CD1c-positive myeloid dendritic cell (primary cell): ENCODE measurements around the gene ACTN4.

Experiments used
- DNase-seq: peaks from one replicate; pipeline ENCODE4 v3.0.0-alpha.2; 2016; ENCODE audit errors: extremely low spot score

ACTN4 gene

GRCh38 chr19:38723606-38723965, 76.1 kb downstream of the ACTN4 start:
- DNase-seq: no peak

DNA sequence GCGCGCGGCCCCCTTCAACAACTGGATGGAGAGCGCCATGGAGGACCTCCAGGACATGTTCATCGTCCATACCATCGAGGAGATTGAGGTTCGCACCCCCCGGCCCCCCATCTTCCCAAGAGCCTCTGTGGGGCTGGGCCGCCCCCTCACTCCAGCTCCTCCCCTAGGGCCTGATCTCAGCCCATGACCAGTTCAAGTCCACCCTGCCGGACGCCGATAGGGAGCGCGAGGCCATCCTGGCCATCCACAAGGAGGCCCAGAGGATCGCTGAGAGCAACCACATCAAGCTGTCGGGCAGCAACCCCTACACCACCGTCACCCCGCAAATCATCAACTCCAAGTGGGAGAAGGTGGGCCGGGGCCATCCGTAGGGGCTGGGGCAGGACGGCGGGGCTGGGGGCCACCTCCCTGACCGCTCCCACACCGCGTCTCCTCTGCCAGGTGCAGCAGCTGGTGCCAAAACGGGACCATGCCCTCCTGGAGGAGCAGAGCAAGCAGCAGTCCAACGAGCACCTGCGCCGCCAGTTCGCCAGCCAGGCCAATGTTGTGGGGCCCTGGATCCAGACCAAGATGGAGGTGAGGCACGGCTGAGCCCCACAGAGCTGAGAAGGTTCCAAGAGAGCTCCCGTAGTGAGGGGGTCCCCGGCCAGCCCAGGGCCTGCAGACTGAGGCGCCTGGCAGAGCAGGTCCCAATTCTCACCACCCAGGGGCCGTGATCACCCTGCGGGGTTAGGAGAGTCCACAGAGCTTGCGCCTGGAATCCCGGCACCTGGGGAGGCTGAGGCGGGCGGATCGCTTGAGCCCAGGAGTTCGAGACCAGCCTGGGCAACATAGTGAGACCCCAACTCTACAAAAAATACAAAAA, 76.8 kb downstream of the ACTN4 start:
- no peak for DNase-seq

DNA sequence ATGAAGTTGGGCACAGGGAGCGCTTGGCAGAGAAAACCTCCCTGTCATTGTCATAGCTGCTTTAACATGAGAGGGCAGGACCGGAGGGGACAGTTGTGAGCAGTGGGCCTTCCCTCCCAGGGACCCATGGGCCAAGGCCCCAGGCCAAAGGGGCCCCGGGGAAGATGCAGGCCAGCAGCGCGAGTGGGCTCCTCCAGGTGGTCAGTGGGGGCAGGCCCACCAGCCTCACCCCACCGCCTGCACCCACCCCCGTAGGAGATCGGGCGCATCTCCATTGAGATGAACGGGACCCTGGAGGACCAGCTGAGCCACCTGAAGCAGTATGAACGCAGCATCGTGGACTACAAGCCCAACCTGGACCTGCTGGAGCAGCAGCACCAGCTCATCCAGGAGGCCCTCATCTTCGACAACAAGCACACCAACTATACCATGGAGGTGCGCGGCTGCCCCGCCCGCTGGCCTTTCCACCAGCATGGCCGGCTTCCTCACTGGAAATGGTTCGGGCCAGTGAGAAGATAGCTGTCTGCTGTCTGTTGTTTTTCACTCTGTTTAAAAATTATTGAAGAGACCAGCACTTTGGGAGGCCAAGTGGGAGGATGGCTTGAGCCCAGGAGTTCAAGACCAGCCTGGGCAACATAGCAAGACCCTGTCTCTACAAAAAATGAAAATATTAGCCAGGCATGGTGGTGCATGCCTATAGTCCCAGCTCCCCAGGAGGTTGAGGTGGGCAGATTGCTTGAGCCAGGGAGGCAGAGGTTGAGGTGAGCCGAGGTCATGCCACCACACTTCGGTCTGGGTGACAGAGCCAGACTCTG, 78.2 kb downstream of the ACTN4 start:
- DNase-seq: no peak

DNA sequence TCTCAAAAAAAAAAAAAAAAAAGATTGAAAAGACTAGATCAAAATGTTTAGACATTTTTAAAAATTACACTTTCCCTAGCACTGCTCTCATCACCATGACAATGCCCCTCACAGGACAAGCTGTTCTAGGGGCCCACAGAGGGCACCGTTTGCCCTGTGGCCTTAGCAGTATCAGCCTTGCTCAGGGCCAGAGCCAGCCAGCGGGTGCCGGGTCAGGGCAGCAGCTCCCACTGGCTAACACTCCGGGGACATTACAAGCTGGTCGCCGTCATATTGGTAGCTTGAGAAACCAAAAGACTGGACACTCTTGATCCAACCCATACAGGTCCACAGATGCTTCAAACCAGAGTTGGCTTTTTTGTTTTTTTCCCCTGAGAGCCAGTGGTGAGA, 78.8 kb downstream of the ACTN4 start:
- DNase-seq: no peak

GRCh38 chr19:38726761-38727301, 79.4 kb downstream of the ACTN4 start:
- DNase-seq: no peak

DNA sequence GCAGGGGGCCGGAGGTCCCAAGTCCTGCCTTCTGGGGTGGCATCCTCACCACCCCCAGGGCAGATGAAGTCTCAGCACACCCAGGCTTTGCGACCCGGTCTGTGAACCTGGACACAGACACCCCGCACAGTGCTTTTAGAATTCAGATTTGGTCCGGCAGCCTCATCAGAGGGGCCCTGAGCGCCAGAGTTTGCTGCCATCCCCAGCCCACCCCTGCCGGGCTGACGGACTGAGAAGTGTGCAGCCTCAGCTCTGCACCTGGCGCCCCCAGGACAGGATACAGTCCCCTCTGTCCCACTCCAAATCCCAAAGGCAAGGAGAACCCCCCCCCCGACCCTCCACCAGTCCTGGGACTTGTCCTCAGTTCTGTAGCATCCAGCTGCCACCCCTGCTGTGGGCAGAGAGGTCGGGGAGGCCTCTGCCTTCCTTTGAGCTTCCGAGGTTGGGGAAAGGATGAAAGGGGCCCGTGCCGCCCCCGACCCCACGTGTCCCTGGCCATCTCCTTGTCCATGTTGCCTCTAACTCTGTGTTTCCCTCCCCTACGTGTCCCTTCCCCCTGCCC, 79.9 kb downstream of the ACTN4 start:
- no peak for DNase-seq

DNA sequence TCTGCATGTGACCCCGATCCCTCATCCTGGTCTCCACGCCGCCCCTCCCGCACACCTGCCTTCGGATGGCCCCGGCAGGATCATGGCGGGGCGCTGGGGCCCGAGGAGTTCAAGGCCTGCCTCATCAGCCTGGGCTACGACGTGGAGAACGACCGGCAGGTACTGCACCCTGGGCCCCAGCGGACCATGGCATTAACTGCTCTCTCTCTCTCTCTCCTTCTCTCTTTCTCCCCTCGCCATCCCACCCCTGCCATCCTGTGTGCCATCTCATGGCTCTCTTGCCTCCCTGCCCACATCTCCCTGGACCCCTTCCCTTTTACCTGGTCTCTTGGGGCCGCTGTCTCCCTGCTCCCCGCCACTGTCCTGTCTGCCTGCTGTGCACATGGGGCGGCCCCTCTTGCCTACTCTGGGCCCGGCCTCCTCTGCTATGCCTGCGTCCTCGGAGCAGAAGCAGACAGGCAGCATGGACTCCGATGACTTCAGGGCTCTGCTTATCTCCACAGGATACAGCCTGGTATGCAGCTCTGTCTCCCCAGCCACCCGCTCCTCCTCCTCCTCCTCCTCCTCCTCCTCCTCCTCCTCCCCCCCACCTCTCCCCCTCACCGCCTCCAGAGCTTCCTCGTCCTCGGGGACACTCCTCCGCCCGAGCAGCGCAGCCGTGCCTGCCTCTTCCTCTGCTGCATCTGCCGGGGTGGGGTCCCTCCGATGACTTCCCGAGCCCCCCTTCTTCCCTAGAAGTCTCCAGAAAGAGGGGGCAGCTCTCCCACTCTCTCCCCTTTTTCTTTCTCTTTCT, 80.6 kb downstream of the ACTN4 start:
- DNase-seq: no peak

GRCh38 chr19:38728752-38729541, 81.5 kb downstream of the ACTN4 start:
- no peak for DNase-seq

GRCh38 chr19:38729653-38730469, 82.4 kb downstream of the ACTN4 start:
- DNase-seq: peak; percentile 67

DNA sequence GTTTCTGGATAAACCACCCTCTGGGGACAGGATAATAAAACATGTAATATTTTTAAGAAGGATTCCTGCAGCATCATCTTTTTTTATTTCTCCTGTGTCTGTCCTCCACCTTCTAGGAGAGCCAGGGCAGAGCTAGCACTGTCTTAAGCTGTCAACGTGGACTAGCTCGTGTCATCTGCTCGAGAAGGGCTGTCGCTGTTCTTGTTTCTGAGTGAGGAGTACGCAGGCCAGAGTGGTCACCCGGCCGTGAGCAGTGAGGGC, 83.0 kb downstream of the ACTN4 start:
- DNase-seq: no peak

GRCh38 chr19:38730731-38731589, 83.5 kb downstream of the ACTN4 start:
- no peak for DNase-seq

GRCh38 chr19:38731654-38732301, 84.3 kb downstream of the ACTN4 start:
- no peak for DNase-seq

DNA sequence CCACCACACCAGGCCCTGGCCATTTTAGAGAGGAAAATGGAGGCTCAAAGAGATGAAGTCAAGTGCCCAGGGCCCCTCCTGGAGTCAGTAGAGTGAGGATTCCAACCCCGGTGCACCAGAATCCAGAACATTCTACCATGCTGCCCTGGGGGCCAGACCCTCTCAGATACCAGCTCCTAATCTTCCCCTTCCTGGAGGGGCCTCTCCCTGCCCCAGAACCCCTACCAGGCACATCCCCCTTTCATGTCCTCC, 85.7 kb downstream of the ACTN4 start:
- no peak for DNase-seq

DNA sequence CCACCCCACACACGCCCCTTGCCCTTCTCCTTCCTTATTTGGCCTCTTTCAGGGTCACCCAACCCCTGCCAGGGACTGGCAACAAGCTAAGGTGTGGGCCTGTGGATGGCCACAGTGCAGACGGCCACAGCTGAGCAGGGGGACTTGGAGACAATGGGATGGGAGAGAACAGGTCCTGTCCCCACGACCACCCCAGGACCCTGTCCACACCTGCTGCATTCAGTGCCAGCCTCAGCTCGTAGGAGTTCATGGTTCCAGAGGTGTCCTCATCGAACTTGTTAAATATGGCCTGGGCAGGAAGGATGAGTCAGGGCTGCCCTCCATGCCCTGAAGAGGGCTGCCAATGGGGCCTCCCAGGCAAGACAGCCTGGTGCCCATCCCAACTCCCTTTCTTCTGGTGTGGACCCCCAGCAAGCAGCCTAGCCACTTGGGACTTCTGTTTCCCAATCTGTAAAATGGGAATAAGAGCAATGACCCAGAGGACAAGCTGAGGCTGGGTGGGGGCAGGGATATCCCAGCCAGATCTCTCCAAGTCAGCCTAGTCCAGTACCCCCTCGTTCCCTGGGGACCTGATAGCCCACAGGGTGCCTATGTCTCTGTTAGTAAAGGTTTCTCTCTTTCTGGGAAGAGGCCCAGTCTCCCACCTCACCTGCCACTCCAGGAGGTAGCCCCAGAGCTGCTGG, 86.2 kb downstream of the ACTN4 start:
- no peak for DNase-seq

GRCh38 chr19:38734176-38734425, 86.7 kb downstream of the ACTN4 start:
- DNase-seq: no peak

GRCh38 chr19:38734426-38735256, 87.2 kb downstream of the ACTN4 start:
- DNase-seq: peak; percentile 18

DNA sequence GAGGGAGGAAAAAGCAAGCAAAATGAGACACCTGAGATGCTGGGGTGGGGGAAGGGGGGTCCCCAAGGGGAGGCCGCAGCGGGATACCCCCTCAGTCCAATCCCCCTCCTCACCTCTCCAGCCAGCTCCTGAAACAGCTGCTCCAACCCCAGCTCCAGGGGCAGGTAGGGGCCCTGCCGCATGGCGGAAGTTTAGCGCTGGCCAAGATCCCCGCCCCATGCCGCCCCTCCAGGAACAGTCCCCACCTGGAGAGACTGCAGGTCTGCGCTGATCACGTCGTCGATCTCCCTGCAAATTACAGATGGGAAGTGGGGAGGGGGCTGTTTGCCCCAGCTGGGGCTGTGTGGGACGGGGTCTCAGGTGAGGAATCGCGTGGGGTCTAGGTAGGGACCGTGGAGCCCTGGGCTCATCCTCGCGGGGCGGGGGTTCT, 87.8 kb downstream of the ACTN4 start:
- DNase-seq: no peak

DNA sequence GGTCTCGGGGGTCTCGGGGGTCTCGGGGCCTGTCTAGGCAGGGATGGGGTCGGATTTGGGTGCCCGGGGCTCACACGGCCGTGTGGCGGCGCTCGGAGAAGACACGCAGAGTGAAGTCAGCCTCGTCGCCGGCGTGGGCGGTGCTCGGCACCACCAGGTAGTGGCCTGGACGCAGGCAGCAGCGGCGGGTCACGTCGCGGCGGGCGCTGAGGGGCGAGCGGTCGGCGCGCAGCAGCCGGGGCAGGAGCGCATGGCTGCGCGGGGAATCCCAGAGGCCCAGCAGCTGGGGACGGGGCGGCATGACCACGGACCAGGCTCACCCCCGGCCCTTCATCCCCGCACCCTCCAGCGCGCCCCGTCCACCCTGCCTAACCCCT, 88.6 kb downstream of the ACTN4 start:
- DNase-seq: peak; percentile 64
